Urinary bladder (tissue), 4 donors: ENCODE results near the gene TPRN. TPM values are rescaled to one million over a fixed set of nuclear protein-coding genes. Genes with fewer than 3 reads are reported as not detected.

Experiments
- DNase-seq: peaks from one replicate; pipeline ENCODE4 v3.0.0-alpha.2; 2015; ENCODE audit errors: extremely low spot score
- H3K27ac ChIP-seq: one replicate; pipeline ENCODE4 v1.5.1; 2013; ENCODE audit warnings: low read depth, mild to moderate bottlenecking, moderate library complexity
- H3K36me3 ChIP-seq: one replicate; pipeline ENCODE4 v1.6.1; 2013; ENCODE audit warnings: mild to moderate bottlenecking, moderate library complexity; ENCODE audit not compliant: insufficient read depth
- H3K4me1 ChIP-seq: one replicate; pipeline ENCODE4 v1.6.1; 2013; ENCODE audit warnings: mild to moderate bottlenecking, moderate library complexity; ENCODE audit not compliant: insufficient read depth
- H3K4me3 ChIP-seq: one replicate; pipeline ENCODE4 v1.5.1; 2013; ENCODE audit warnings: low read depth, low read length
- WGBS: extraction: QIAGEN DNeasy Blood & Tissue Kit; methylation state at CpG from one replicate; pipeline ENCODE4 v1.1.7; 2013; 5-methylcytosine and 5-hydroxymethylcytosine counted together
- polyA plus RNA-seq: library from polyadenylated mRNA; stranded (reverse); fragments of 200-250 nt; gene quantifications from one replicate; pipeline ENCODE4 v1.2.3, GENCODE V29; 2013
- small RNA-seq: library from RNA; depleted of rRNA; stranded (forward); fragments of <200 nt; gene quantifications from one replicate; pipeline ENCODE3, GENCODE V24; 2014
- total RNA-seq: library from RNA; depleted of rRNA; stranded (reverse); fragments of >200 nt; gene quantifications from one replicate; pipeline ENCODE4 v1.2.3, GENCODE V29; 2014
- donor health status: healthy with polysubstance abuse.
- donor health status: healthy.

Gene TPRN
- total and polyA plus RNA-seq, 2 donors, result 3.0 to 9.3 TPM

DNA sequence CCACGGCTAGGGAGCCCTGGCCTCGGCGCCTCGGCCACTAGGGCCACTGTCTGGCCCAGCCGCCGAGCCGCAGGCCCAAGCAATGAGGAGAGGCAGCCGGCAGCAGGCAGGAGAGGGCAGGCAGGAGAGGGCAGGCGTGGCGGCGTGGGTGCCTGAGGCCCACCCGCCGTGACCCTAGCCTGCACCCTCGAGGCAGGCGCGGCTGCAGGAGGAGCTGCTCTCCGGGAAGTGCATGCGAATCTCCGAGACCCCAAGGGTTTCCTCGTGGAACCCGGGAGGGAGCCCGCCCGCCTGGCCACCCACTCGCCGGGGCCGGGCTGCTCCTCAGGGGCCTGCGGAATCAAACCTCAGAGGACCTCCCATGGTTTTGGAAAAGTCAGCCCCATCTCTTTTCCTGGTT, 52.3 kb downstream of the TPRN start:
- WGBS, result 69% methylated on average over 27 of the region's 27 CpGs
- no peak overlapping the region for H3K4me3 ChIP-seq
- H3K36me3 ChIP-seq, result no peaks in the 10 kb centered on the region
- H3K4me1 ChIP-seq, result no peaks in the 10 kb centered on the region
- no peak for DNase-seq
- H3K27ac ChIP-seq, result no peak overlapping the region

DNA sequence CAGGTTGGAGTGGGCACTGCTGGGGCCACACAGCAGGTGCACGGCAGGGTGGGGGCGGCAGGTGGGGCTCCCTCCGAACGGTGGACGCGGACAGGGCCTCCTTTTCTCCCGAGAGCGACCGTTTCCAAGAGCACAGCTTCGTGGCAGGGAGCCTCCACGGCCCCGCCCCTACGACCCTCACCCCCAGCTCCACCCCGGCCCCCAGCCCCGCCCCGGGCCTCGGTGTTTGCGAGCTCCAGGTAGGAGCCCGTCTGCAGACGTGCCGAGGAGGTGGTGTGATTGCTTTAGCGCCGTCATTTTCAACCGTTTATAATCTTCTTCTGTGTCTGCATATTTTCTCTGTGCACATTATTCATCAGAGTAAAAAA, 52.8 kb downstream of the TPRN start:
- no peak for DNase-seq
- no peak overlapping the region for H3K27ac ChIP-seq
- H3K36me3 ChIP-seq, result no peaks in the 10 kb centered on the region
- no peaks in the 10 kb centered on the region for H3K4me1 ChIP-seq
- 33% methylated on average over 24 of the region's 24 CpGs for WGBS
- H3K4me3 ChIP-seq, result no peak overlapping the region

DNA sequence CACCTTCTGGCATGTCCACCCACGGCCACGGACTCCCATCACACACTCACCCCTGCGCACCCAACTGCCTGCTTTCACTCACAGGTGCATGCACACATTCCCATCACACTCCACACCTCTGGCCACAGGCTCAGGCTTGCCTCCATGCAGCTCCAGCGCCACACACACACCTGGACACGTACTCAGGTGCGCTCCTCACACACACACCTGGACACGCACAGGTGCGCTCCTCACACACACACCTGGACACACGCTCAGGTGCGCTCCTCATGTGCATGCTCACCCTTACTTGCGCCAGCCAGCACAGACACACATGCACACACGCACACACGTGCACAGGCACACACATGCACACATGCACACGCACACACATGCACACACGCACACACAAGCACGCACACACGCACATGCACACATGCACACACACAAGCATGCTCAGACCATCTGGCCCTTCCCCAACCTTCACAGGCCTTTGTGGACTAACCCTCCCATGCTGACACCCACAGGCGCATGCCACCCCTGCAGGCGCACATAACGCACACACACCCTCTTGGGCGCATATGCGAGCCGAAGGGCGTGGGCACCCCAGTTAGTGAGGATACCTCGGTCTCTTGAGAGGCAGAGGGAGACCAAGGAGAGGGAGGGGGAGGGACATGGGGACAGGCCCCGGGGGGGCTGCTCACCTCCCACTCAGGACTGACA, 53.3 kb downstream of the TPRN start:
- no peaks in the 10 kb centered on the region for H3K4me1 ChIP-seq
- no peak overlapping the region for H3K4me3 ChIP-seq
- no peak for DNase-seq
- 85% methylated on average over 26 of the region's 26 CpGs for WGBS
- H3K36me3 ChIP-seq, result no peaks in the 10 kb centered on the region
- no peak overlapping the region for H3K27ac ChIP-seq

DNA sequence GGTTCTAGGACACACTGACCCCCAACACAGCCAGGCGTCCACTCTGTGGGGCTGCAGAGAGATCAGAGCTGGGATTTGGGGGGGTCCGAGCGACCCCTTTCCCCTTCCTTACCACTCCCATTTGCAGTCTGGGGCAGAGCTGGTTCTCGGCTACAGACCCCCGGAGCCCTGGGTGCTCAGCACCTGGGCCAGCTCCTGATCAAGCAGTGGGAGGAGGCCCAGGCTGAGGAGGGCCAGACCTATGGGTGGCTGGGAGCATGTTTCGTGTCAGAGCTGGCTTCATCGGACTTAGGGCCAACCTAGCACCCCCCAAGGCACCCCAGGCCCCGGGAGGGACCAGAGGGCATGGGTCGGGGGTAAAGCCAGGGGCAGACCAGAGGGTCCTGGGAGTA, 54.0 kb downstream of the TPRN start:
- DNase-seq, result no peak
- Histone ChIP-seq H3K4me3 (no peak overlapping the region), H3K36me3 (no peaks in the 10 kb centered on the region), H3K27ac (no peak overlapping the region), H3K4me1 (no peaks in the 10 kb centered on the region)
- 57% methylated on average over 9 of the region's 9 CpGs for WGBS

DNA sequence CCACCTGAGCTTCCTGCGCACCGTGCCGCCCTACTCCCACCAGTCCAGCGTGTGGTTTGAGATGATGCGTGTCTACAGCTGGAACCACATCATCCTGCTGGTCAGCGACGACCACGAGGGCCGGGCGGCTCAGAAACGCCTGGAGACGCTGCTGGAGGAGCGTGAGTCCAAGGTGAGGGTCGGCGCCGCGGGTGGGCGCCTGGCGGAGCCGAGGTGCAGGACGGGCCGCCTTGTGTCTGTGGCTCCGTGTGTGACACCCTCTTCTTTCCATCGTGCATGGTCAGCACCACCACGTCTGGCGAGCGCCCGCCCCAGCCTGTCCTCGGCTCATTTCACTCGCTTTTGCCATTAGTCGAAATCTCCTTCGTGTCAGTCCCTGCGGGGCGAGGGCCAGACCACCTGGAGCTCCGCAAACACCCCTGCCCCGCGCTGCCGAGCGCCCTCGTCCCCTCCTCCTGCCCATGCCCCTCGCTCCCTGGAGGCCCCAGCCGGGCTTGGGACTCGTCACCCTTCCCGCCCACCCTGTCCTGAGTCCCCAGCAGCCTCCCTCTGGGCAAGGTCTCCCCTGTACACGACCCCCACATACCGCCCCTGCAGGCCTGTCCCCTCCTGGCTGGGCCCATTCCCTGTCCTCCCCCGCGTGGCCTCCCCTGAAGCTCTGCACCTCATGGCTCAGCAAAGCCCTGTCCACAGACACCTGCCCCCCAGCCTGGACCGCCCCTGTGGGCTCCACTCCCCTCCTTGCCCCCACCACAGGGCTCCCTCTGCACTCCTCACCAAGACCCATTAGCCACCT, 54.6 kb downstream of the TPRN start:
- DNase-seq, result no peak
- no peak overlapping the region for H3K4me3 ChIP-seq
- H3K36me3 ChIP-seq, result no peaks in the 10 kb centered on the region
- 57% methylated on average over 49 of the region's 49 CpGs for WGBS
- no peaks in the 10 kb centered on the region for H3K4me1 ChIP-seq
- no peak overlapping the region for H3K27ac ChIP-seq

DNA sequence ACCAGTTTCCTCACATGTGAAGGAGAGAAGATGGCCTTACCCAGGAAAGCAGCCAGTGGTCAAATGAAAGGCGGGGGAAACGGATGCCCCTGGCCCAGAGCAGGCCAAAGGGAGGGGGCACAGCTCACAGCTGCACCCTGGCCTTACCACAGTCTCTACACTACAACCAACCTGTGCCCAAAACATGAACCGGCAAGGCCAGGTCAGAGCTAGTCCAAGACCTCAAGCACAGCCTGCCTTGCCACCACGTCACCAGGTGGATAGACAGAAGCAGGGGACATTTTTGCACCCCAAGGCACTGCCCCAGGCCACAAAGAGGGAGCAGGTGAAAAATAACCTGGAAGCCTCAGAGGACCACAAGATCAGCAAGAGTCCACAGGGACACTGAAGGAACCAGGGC, 57.1 kb downstream of the TPRN start:
- H3K4me3 ChIP-seq, result no peak overlapping the region
- DNase-seq, result no peak
- 59% methylated on average over 4 of the region's 4 CpGs for WGBS
- H3K36me3 ChIP-seq, result no peaks in the 10 kb centered on the region
- H3K4me1 ChIP-seq, result peaks cover 2% of the 10 kb centered on the region
- H3K27ac ChIP-seq, result no peak overlapping the region

DNA sequence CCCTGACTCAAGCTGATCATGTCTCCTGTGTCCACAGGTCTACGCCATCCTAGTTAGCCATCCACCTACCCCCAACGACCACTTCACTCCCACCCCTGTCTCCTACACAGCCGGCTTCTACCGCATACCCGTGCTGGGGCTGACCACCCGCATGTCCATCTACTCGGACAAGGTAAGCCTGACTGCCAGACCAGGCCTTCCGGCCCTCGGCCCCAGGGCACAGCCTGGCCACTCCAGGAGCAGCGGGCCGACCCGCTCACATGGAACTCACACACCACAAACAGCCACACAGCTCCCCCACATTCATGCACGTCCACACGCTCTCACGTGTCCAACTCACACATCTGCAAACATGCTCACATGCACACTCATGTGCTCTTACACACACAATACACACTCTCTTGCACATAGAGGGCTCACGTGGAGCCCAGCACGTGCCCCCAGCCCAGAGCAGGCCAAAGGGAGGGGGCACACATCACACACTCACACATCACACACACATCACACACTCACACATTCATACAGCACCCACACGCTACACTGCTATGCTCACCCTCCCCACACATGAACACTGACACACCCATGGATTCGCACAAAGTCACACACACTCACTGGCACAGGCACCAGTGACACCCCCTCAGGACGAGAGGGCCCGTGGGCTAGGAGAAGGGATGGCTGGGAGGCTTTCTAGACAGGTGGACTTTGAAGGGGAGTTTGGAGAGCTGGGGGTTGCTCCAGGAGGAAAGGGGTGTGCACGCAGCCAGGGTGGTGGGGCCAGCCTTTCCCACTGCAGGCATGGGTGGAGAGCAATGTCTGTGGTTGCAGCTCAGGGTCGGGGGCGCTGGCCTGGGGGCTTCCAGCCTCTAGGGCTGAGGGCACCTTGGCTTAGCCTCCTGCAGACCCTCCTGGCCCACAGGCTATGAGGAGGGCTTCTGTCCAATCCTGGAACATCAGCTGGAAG, 58.3 kb downstream of the TPRN start:
- 77% methylated on average over 24 of the region's 24 CpGs for WGBS

More for the DNA sequence above, 58.3 kb downstream of the TPRN start:
- Histone ChIP-seq H3K4me1 (peaks cover 2% of the 10 kb centered on the region), H3K4me3 (no peak overlapping the region), H3K36me3 (no peaks in the 10 kb centered on the region), H3K27ac (no peak overlapping the region)
- DNase-seq, result no peak

Small RNAs within 50 kb of the gene (small RNA-seq; reads per million reads assigned to genes)
- gene MIR3621, result not detected

Other genes with a start within 250 kb of the TPRN start
Only the 30 nearest of the 32 such genes appear.
- 3.3 TPM for gene PTGDS, start 223.2 kb downstream of the TPRN start, total RNA-seq
- 71.8 TPM for gene PTGDS, start 223.2 kb downstream of the TPRN start, polyA plus RNA-seq
- gene LCNL1, start 217.7 kb downstream of the TPRN start, total RNA-seq, result 0.11 TPM
- gene LCNL1, start 217.7 kb downstream of the TPRN start, polyA plus RNA-seq, result 0.30 TPM
- gene PAXX, start 208.3 kb downstream of the TPRN start, total RNA-seq, result 9.3 TPM
- gene PAXX, start 208.3 kb downstream of the TPRN start, polyA plus RNA-seq, result 55.4 TPM
- gene CLIC3, start 204.2 kb downstream of the TPRN start, total RNA-seq, result 3.6 TPM
- 11.0 TPM for gene CLIC3, start 204.2 kb downstream of the TPRN start, polyA plus RNA-seq
- 11.1 TPM for gene ABCA2, start 172.5 kb downstream of the TPRN start, total RNA-seq
- 30.8 TPM for gene ABCA2, start 172.5 kb downstream of the TPRN start, polyA plus RNA-seq
- not detected for gene FUT7, start 168.7 kb downstream of the TPRN start, total RNA-seq
- 0.18 TPM for gene FUT7, start 168.7 kb downstream of the TPRN start, polyA plus RNA-seq
- 17.9 TPM for gene NPDC1, start 154.6 kb downstream of the TPRN start, total RNA-seq
- 120 TPM for gene NPDC1, start 154.6 kb downstream of the TPRN start, polyA plus RNA-seq
- gene ENTPD2, start 146.7 kb downstream of the TPRN start, total RNA-seq, result 6.4 TPM
- 2.8 TPM for gene ENTPD2, start 146.7 kb downstream of the TPRN start, polyA plus RNA-seq
- gene SAPCD2, start 130.2 kb downstream of the TPRN start, total RNA-seq, result 3.2 TPM
- 0.63 TPM for gene SAPCD2, start 130.2 kb downstream of the TPRN start, polyA plus RNA-seq
- 4.0 TPM for gene UAP1L1, start 123.2 kb downstream of the TPRN start, total RNA-seq
- gene UAP1L1, start 123.2 kb downstream of the TPRN start, polyA plus RNA-seq, result 11.5 TPM
- gene MAN1B1, start 113.8 kb downstream of the TPRN start, total RNA-seq, result 29.1 TPM
- gene MAN1B1, start 113.8 kb downstream of the TPRN start, polyA plus RNA-seq, result 38.5 TPM
- 18.5 TPM for gene DPP7, start 86.0 kb downstream of the TPRN start, total RNA-seq
- gene DPP7, start 86.0 kb downstream of the TPRN start, polyA plus RNA-seq, result 162 TPM
- gene GRIN1, start 61.6 kb downstream of the TPRN start, total RNA-seq, result 0.26 TPM
- gene GRIN1, start 61.6 kb downstream of the TPRN start, polyA plus RNA-seq, result 0.18 TPM
- not detected for gene LRRC26, start 30.7 kb downstream of the TPRN start, total RNA-seq
- gene LRRC26, start 30.7 kb downstream of the TPRN start, polyA plus RNA-seq, result not detected
- gene TMEM210, start 28.7 kb downstream of the TPRN start, total RNA-seq, result not detected
- gene TMEM210, start 28.7 kb downstream of the TPRN start, polyA plus RNA-seq, result not detected
- gene ANAPC2, start 12.2 kb downstream of the TPRN start, total RNA-seq, result 18.6 TPM
- gene ANAPC2, start 12.2 kb downstream of the TPRN start, polyA plus RNA-seq, result 40.3 TPM
- gene SSNA1, start 12.1 kb downstream of the TPRN start, total RNA-seq, result 21.4 TPM
- gene SSNA1, start 12.1 kb downstream of the TPRN start, polyA plus RNA-seq, result 94.1 TPM
- 24.2 TPM for gene TMEM203, start 4.9 kb upstream of the TPRN start, total RNA-seq
- 41.2 TPM for gene TMEM203, start 4.9 kb upstream of the TPRN start, polyA plus RNA-seq
- gene NDOR1, start 5.0 kb upstream of the TPRN start, total RNA-seq, result 3.2 TPM
- gene NDOR1, start 5.0 kb upstream of the TPRN start, polyA plus RNA-seq, result 10.4 TPM
- gene RNF208, start 21.5 kb upstream of the TPRN start, total RNA-seq, result not detected
- gene RNF208, start 21.5 kb upstream of the TPRN start, polyA plus RNA-seq, result 8.1 TPM
- 0.42 TPM for gene CYSRT1, start 24.4 kb upstream of the TPRN start, total RNA-seq
- 0.71 TPM for gene CYSRT1, start 24.4 kb upstream of the TPRN start, polyA plus RNA-seq
- gene RNF224, start 26.8 kb upstream of the TPRN start, total RNA-seq, result not detected
- 0.09 TPM for gene RNF224, start 26.8 kb upstream of the TPRN start, polyA plus RNA-seq
- gene SLC34A3, start 30.2 kb upstream of the TPRN start, total RNA-seq, result not detected
- gene SLC34A3, start 30.2 kb upstream of the TPRN start, polyA plus RNA-seq, result 0.05 TPM
- 57.9 TPM for gene TUBB4B, start 40.5 kb upstream of the TPRN start, total RNA-seq
- 239 TPM for gene TUBB4B, start 40.5 kb upstream of the TPRN start, polyA plus RNA-seq
- not detected for gene STPG3, start 50.5 kb upstream of the TPRN start, total RNA-seq
- not detected for gene STPG3, start 50.5 kb upstream of the TPRN start, polyA plus RNA-seq
- gene NELFB, start 54.6 kb upstream of the TPRN start, total RNA-seq, result 28.9 TPM
- 64.2 TPM for gene NELFB, start 54.6 kb upstream of the TPRN start, polyA plus RNA-seq
- gene TOR4A, start 77.0 kb upstream of the TPRN start, total RNA-seq, result 2.0 TPM
- gene TOR4A, start 77.0 kb upstream of the TPRN start, polyA plus RNA-seq, result 8.1 TPM
- gene NRARP, start 101.5 kb upstream of the TPRN start, total RNA-seq, result 6.3 TPM
- gene NRARP, start 101.5 kb upstream of the TPRN start, polyA plus RNA-seq, result 6.5 TPM
- 7.5 TPM for gene EXD3, start 222.4 kb upstream of the TPRN start, total RNA-seq
- gene EXD3, start 222.4 kb upstream of the TPRN start, polyA plus RNA-seq, result 12.0 TPM
- gene NOXA1, start 222.7 kb upstream of the TPRN start, total RNA-seq, result 0.90 TPM
- 3.0 TPM for gene NOXA1, start 222.7 kb upstream of the TPRN start, polyA plus RNA-seq